Measurements from ENCODE around the gene TTLL11. TPM values are rescaled to one million over a fixed set of nuclear protein-coding genes. Genes with fewer than 3 reads are reported as not detected.
A peak's percentile ranks its signal among the peaks of the same experiment; 100 is the strongest.

Gene TTLL11
- total and polyA plus RNA-seq, 4 donors = 3.6 to 7.8 (median 5.9) TPM

DNA sequence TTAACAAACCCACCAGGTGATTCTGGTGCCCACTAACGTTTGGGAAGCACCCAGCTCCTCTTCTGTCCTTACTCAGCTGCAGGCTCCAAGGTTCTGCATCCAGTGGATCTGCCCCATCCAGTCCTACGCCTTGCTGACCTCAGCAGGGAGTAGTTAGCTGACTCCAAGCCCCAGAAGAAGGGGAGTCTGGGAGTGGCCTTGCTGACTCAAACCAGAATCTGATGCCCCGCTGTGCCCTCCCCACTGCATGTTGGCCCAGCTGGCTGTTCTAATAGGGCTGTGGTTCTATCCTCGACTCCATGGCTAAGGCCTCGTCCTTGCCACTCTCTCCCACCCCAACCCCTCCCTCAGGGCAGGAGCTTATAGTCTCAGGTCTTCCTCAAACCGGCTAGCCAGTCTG lies 136.3 kb downstream of the TTLL11 start:
- H3K27me3 ChIP-seq (ENCODE audit: control insufficient read depth in 3 of 3, insufficient read depth in 3 of 3, low read length in 2 of 3) = no peaks in the 10 kb centered on the region
- no peaks in the 10 kb centered on the region for H3K9me3 ChIP-seq (ENCODE audit: control insufficient read depth in 4 of 4, insufficient read depth in 3 of 4, low read length in 3 of 4)
- peaks cover 2 to 16% (median 6%) of the 10 kb centered on the region in 5 donors for H3K4me1 ChIP-seq (ENCODE audit: control insufficient read depth in 5 of 5, insufficient read depth in 5 of 5, low read length in 5 of 5)
- H3K27ac ChIP-seq (ENCODE audit: low read depth in 1 of 2, low read length in 1 of 2) = no peak overlapping the region
- DNase-seq (no peak), ATAC-seq (ENCODE audit: insufficient read depth, low FRiP score) (no peak)
- H3K36me3 ChIP-seq (ENCODE audit: control insufficient read depth in 4 of 4, insufficient read depth in 4 of 4, low read length in 4 of 4) = peaks cover 0 to 2% (median 0%) of the 10 kb centered on the region in 4 donors
- no peak overlapping the region for H3K9ac ChIP-seq (ENCODE audit: insufficient read depth in 1 of 2, low read length in 2 of 2)
- no peak for TF ChIP-seq CTCF (IDR thresholded peaks at IDR 0.05; ENCODE audit: control extremely low read depth, extremely low read depth)
- no peak overlapping the region for H3K4me3 ChIP-seq
- WGBS, 2 donors = 89% methylated on average over 6 of the region's 6 CpGs

GRCh38 chr9:121955649-121956048 lies 137.5 kb downstream of the TTLL11 start:
- Histone ChIP-seq H3K36me3 (ENCODE audit: control insufficient read depth in 4 of 4, insufficient read depth in 4 of 4, low read length in 4 of 4) (peaks cover 0 to 2% (median 0%) of the 10 kb centered on the region in 4 donors), H3K27ac (ENCODE audit: low read depth in 1 of 2, low read length in 1 of 2) (no peak overlapping the region), H3K27me3 (ENCODE audit: control insufficient read depth in 3 of 3, insufficient read depth in 3 of 3, low read length in 2 of 3) (no peaks in the 10 kb centered on the region), H3K4me1 (ENCODE audit: control insufficient read depth in 5 of 5, insufficient read depth in 5 of 5, low read length in 5 of 5) (peaks cover 2 to 16% (median 6%) of the 10 kb centered on the region in 5 donors), H3K9ac (ENCODE audit: insufficient read depth in 1 of 2, low read length in 2 of 2) (no peak overlapping the region), H3K4me3 (no peak overlapping the region), H3K9me3 (ENCODE audit: control insufficient read depth in 4 of 4, insufficient read depth in 3 of 4, low read length in 3 of 4) (no peaks in the 10 kb centered on the region)
- TF ChIP-seq CTCF (IDR thresholded peaks at IDR 0.05; ENCODE audit: control extremely low read depth, extremely low read depth) = no peak
- ATAC-seq (ENCODE audit: insufficient read depth, low FRiP score) = no peak
- no peak for DNase-seq
- 92 to 100% methylated on average over 1 of the region's 1 CpG for WGBS, 2 donors

- Histone ChIP-seq H3K36me3 (ENCODE audit: control insufficient read depth in 4 of 4, insufficient read depth in 4 of 4, low read length in 4 of 4) (no peaks in the 10 kb centered on the region), H3K27ac (ENCODE audit: low read depth in 1 of 2, low read length in 1 of 2) (no peak overlapping the region), H3K27me3 (ENCODE audit: control insufficient read depth in 3 of 3, insufficient read depth in 3 of 3, low read length in 2 of 3) (no peaks in the 10 kb centered on the region), H3K9me3 (ENCODE audit: control insufficient read depth in 4 of 4, insufficient read depth in 3 of 4, low read length in 3 of 4) (no peaks in the 10 kb centered on the region), H3K4me1 (ENCODE audit: control insufficient read depth in 5 of 5, insufficient read depth in 5 of 5, low read length in 5 of 5) (peaks cover 2 to 16% (median 6%) of the 10 kb centered on the region in 5 donors), H3K9ac (ENCODE audit: insufficient read depth in 1 of 2, low read length in 2 of 2) (no peak overlapping the region), H3K4me3 (no peak overlapping the region)
- DNase-seq (peak; percentile 85 to 95 (median 91)), ATAC-seq (ENCODE audit: insufficient read depth, low FRiP score) (no peak)
- WGBS, 2 donors = 56 to 64% methylated on average over 7 of the region's 7 CpGs
- TF ChIP-seq CTCF (IDR thresholded peaks at IDR 0.05; ENCODE audit: control extremely low read depth, extremely low read depth) = no peak
Measured at GRCh38 chr9:121954477-121955140, 138.5 kb downstream of the TTLL11 start.

DNA sequence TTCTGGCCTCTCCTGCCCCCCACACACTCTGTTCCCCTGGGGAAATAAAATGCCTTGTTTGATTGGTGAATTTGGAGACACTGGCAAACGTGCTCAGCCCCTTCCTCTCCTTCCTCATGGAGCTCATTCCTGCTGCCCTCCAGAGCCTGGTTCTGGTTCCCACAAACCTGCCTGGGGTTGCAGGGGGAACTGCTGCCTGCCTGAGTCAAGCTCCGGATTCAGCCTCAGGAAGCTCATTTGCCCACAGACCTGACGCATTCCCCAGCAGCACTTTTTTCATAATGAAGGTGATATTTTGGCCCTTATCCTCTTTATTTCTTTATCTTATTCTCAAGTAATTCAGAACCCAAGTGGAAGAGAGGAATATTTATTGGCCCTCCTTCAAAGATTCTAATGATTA lies 140.5 kb downstream of the TTLL11 start:
- H3K27ac ChIP-seq (ENCODE audit: low read depth in 1 of 2, low read length in 1 of 2) = no peak overlapping the region
- H3K4me1 ChIP-seq (ENCODE audit: control insufficient read depth in 5 of 5, insufficient read depth in 5 of 5, low read length in 5 of 5) = peaks cover 2 to 16% (median 6%) of the 10 kb centered on the region in 5 donors
- no peaks in the 10 kb centered on the region for H3K36me3 ChIP-seq (ENCODE audit: control insufficient read depth in 4 of 4, insufficient read depth in 4 of 4, low read length in 4 of 4)
- WGBS, 2 donors = 48 to 71% methylated on average over 3 of the region's 3 CpGs
- no peaks in the 10 kb centered on the region for H3K27me3 ChIP-seq (ENCODE audit: control insufficient read depth in 3 of 3, insufficient read depth in 3 of 3, low read length in 2 of 3)
- H3K9me3 ChIP-seq (ENCODE audit: control insufficient read depth in 4 of 4, insufficient read depth in 3 of 4, low read length in 3 of 4) = no peaks in the 10 kb centered on the region
- no peak for ATAC-seq (ENCODE audit: insufficient read depth, low FRiP score)
- H3K9ac ChIP-seq (ENCODE audit: insufficient read depth in 1 of 2, low read length in 2 of 2) = no peak overlapping the region
- no peak overlapping the region for H3K4me3 ChIP-seq
- DNase-seq = no peak
- TF ChIP-seq CTCF (IDR thresholded peaks at IDR 0.05; ENCODE audit: control extremely low read depth, extremely low read depth) = no peak
